Activated T-cell treated with anti-CD3 and anti-CD28 coated beads, Interleukin-2, amount 50 U/mL, for 1 hour (primary cell): ENCODE data around the gene CADM3.

Source experiments
- DNase-seq: peaks from one replicate; pipeline ENCODE4 v3.0.0-alpha.2; 2020

Gene CADM3

GRCh38 chr1:159175571-159175970, 4.2 kb downstream of the CADM3 start:
- DNase-seq: no peak

GRCh38 chr1:159177272-159177907, 6.0 kb downstream of the CADM3 start:
- DNase-seq: no peak

- DNase-seq: no peak
Measured at GRCh38 chr1:159179906-159180305, 8.5 kb downstream of the CADM3 start.

GRCh38 chr1:159180516-159180915, 9.1 kb downstream of the CADM3 start:
- no peak for DNase-seq

- DNase-seq: no peak
Measured at GRCh38 chr1:159181328-159182024, 10.1 kb downstream of the CADM3 start.

GRCh38 chr1:159184201-159184600, 12.8 kb downstream of the CADM3 start:
- no peak for DNase-seq

GRCh38 chr1:159185121-159185520, 13.7 kb downstream of the CADM3 start:
- no peak for DNase-seq

- no peak for DNase-seq
Measured at GRCh38 chr1:159187033-159187432, 15.6 kb downstream of the CADM3 start.

GRCh38 chr1:159187647-159188374, 16.4 kb downstream of the CADM3 start:
- no peak for DNase-seq

GRCh38 chr1:159188375-159188788, 17.0 kb downstream of the CADM3 start:
- DNase-seq: no peak

GRCh38 chr1:159190441-159190840, 19.0 kb downstream of the CADM3 start:
- DNase-seq: no peak

- DNase-seq: no peak
Measured at GRCh38 chr1:159196543-159196942, 25.1 kb downstream of the CADM3 start.

GRCh38 chr1:159197561-159198557, 26.4 kb downstream of the CADM3 start:
- DNase-seq: peak; percentile 24

GRCh38 chr1:159199901-159200300, 28.5 kb downstream of the CADM3 start:
- DNase-seq: no peak

GRCh38 chr1:159200769-159201168, 29.4 kb downstream of the CADM3 start:
- no peak for DNase-seq

- DNase-seq: no peak
Measured at GRCh38 chr1:159201642-159202041, 30.2 kb downstream of the CADM3 start.

- no peak for DNase-seq
Measured at GRCh38 chr1:159203610-159204009, 32.2 kb downstream of the CADM3 start.

- DNase-seq: no peak
Measured at GRCh38 chr1:159204161-159205141, 33.0 kb downstream of the CADM3 start, which contains the start of gene ACKR1. Gene ACKR1 (plus strand): TSS chr1:159204875. CDS start chr1:159204960, 85 bp downstream.

- no peak for DNase-seq
Measured at GRCh38 chr1:159205225-159205624, 33.8 kb downstream of the CADM3 start.

GRCh38 chr1:159206110-159206509, 34.7 kb downstream of the CADM3 start:
- DNase-seq: no peak

- DNase-seq: no peak
Measured at GRCh38 chr1:159207080-159207479, 35.7 kb downstream of the CADM3 start.
